ENCODE data around the gene DLG2.
"Not testable (repeated sequence)": the region's sequence is repeated elsewhere in the genome, so short reads cannot be mapped to it uniquely, and the experiment has no call there.

Gene DLG2

DNA sequence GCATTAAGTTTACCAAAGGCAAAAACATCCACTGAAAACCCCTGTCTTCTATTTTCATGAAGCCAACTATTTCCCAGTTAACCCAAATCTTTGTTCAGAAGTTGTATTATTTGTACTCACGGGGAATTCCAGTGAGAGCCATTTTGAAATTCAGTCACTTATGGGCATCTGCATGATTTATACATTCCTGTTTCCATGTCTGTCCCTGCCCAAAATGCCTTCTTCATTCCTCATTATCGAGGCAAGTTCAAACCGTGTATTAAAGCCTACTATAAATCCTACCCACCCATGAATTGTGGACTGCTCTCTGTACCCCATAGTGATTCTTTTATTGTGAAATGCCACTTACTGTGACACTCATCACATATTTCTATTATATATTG is 772.7 kb downstream of the DLG2 start:
- DNase-seq (ENCODE audit: low read depth, low spot score), result no peak
- H3K4me3 ChIP-seq (ENCODE audit: low read length), result no peak overlapping the region

DNA sequence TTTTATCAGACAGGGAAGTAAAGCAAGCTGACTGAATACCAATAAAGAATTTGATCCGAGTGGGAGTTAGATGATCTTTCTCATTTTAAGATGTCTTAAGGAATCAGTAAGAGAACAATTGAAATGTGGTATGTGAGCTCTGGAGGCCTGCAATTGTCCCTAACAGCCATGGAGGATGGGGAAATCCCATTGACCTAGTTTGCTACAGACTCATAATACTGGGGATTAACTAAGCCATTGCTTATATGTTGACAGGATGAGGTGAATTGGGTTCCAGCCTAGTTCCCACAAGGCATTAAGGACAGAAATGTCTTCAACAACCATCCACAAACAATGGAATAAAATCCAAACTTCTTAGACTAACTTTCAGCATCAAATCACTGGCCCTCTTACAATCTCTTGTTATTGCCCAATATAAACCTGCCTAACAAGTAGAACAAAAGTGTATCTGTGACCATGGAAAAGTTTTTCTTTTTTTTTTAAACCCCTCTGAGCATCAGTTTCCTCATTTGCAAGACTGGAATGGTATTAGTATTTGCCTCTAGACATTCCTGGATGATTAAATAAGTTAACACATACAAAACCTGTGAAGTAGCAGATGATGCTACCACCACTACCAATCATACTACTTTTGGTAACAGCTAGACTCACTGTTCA is 773.2 kb downstream of the DLG2 start:
- DNase-seq (ENCODE audit: low read depth, low spot score), result no peak
- H3K4me3 ChIP-seq (ENCODE audit: low read length), result no peak overlapping the region

DNA sequence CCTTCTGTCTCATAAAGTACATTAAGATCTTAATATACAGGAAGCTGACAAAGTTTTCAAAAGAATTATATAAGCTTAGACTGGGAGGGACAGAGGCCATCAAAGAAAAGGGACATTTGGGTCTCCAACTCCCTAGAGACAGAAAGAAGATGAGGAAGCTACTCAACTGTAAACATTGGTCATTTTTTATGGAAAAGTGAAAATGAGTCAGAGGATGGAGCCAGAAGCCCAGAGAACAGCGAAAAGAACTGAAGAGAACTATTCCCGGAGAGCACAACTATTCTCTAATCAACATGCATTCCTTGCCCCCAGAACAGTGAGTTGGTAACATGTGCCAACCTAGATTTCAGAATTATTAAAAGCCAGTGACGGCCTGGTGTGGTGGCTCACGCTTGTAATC is 779.3 kb downstream of the DLG2 start:
- no peak overlapping the region for H3K4me3 ChIP-seq (ENCODE audit: low read length)
- DNase-seq (ENCODE audit: low read depth, low spot score), result no peak

DNA sequence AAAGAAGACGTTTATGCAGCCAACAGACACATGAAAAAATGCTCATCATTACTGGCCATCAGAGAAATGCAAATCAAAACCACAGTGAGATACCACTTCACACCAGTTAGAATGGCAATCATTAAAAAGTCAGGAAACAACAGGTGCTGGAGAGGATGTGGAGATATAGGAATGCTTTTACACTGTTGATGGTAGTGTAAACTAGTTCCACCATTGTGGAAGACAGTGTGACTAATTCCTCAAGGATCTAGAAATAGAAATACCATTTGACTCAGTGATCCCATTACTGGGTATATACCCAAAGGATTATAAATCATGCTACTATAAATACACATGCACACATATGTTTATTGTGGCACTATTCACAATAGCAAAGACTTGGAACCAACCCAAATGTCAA is 786.9 kb downstream of the DLG2 start:
- DNase-seq (ENCODE audit: low read depth, low spot score); H3K4me3 ChIP-seq (ENCODE audit: low read length): not testable (repeated sequence)

DNA sequence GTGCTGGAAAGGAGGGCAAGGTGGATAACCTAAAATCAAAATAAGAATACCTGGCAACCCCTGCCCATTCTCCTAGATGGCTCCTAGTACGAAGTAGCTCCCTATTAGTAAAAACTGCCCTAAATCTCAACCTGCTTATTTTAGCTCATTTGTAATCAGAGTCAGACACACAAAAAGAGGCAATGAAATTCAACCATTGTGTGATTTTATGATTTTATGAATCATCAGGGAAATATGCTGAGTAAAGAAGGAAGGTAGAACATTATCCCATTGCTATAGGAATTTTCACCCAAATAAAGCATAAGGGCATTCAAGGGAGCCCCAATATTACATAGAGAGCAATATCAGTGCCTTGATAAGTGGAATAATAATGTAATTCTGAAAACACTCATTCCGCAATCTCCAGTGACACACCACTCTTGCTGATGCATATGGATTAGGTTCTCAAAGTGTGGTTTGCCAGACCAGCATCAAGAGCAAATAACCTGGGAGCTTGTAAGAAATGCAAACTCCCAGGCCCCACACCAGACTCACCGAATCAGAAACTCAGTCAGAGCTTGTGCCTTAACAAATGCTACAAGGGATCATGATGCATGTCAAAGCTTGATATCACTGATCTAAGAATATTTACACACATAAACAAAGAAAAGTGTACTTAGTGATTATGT is 789.6 kb downstream of the DLG2 start:
- DNase-seq (ENCODE audit: low read depth, low spot score), result no peak
- no peak overlapping the region for H3K4me3 ChIP-seq (ENCODE audit: low read length)

DNA sequence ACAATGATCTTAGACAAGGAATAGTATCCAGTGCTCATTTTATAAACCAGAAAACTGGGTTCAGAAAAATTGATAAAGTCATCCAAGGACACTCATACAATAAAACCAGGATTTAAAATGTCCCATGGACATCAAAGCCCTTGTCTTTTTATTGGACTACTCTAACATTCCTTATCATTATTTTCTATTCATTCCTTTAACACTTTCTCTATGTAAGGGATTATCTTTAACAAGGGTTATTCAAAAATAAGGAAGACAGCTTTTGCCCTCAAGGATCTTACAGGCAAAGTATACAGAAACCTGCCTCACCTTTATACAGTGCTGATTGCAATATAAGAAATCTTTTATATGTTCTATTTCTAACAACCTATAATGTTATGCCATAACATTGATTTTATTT is 790.8 kb downstream of the DLG2 start:
- no peak for DNase-seq (ENCODE audit: low read depth, low spot score)
- H3K4me3 ChIP-seq (ENCODE audit: low read length), result no peak overlapping the region

DNA sequence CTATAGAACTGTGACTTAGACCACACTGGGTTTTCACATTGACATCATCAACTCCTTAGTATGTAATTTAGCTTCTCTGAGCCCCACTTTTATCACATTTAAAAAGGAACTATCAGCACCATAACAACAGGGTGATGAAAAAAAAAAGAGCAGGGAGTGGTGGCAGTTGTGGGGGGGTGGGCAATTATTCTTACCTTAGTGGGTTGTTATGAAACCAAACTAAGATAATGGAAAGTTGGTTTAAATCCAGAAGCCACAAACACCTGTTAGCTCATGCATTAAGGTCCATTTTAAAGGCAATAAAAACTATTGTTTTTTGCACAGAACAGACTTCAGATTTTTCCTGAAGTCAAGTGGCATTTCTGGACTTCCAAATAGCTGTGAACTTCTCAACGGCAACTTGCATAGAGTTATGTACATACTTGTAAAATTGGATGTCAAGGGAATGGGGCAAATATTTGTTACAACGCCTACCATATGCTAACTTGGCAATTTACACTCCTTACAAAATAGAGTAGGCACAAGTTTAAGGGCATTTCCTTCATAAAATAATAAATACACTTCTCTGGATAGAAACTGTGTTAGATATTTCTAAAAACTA is 793.6 kb downstream of the DLG2 start:
- H3K4me3 ChIP-seq (ENCODE audit: low read length), result no peak overlapping the region
- DNase-seq (ENCODE audit: low read depth, low spot score), result no peak

DNA sequence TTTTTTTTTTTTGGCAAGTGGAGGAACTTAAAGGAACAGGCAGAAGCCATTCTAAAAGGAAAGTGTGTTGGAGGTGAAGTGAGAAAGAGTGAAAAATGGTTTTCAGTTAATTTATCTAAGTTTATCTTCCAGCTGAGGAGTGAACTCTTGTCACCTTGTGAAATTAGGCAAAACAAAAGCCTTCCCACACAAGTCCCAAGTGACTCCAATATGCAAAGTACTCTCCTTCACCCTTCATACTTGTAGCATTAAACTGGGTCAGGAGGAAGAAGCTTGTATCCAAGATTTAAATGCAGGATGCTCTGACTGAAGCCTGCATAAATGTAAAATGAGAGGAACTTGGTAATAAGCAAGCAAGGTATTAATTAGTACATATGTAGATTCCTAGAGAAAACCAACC is 796.8 kb downstream of the DLG2 start:
- no peak for DNase-seq (ENCODE audit: low read depth, low spot score)
- H3K4me3 ChIP-seq (ENCODE audit: low read length), result no peak overlapping the region

DNA sequence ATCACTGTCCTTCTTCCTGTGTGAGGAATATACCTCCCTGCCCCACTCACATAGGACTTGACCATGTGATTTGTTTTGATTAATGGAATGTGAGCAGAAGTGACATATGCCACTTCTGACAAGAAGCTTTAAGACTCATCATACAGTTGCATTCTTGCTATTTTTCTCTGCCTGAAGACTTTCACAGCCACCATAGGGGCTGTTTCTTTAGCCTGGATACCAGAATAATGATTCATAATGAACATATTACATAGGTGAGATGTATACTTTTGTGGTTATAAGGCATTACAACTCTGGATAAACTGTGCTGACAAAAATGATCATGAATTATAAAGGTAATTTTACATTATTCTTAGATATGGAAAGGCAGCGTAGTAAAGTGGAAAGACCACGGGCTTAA is 798.0 kb downstream of the DLG2 start:
- H3K4me3 ChIP-seq (ENCODE audit: low read length), result no peak overlapping the region
- no peak for DNase-seq (ENCODE audit: low read depth, low spot score)

DNA sequence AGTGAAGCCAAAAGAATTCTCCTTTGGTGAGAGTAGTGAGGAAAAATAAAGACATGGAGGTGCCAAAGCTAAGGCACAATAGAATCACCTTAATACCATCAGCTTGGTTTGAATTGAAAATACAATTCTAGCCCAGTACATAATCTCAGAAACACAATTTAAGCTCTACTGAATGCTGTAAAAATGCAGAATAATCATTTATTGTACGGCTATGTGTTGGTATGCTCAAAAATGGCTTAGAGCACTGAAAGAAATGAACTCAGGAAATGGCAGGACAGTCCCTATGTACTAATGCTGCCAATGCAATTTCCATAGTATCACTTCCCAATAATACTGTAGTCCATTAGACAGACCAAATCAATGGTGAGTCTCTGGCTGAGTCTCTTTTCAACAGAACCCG is 798.5 kb downstream of the DLG2 start:
- no peak for DNase-seq (ENCODE audit: low read depth, low spot score)
- H3K4me3 ChIP-seq (ENCODE audit: low read length), result no peak overlapping the region

DNA sequence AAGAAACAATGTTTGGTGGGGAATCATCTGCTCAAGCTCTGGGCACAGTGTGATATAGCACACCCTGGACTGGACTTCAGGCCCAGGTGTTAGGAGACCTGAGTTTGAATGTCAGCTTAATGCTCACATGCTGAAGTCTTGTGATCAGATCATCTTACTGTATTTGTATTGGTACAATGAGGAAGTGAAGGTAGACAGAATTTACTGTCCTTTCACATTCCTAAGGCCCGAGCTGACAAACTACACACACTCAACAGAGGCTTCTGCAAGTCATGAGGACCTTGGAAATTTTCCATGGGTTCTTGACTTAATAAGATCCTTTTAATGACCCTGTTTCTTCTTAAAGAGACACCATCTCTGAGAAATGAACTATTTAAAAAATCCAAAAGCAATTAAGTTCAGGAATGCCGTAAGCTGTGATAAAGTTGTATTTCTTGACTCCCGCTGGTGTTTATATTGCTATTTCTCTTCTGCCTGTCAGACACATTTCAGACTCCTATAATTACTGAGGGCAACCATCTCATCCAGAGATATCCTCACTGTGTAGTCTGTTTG is 802.0 kb downstream of the DLG2 start:
- no peak for DNase-seq (ENCODE audit: low read depth, low spot score)
- no peak overlapping the region for H3K4me3 ChIP-seq (ENCODE audit: low read length)

DNA sequence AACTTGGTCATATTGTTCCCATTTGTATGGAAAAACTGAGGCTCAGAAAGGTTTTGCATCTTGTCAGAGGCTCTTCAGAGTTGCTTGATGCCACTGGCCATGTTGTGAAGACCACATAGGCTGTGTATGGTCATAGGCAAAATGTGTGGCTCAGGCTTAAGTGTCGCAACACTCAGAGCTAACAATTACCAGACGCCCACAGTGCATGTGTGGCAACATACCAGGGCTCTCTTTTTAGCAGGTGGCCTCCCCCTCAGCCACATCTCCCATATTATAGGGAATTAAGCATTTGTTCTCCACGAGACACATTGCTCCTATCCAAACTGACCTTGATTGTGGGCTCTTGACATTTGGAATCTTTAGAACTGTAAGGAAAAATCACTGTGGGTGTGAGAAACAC is 802.5 kb downstream of the DLG2 start:
- DNase-seq (ENCODE audit: low read depth, low spot score), result no peak
- H3K4me3 ChIP-seq (ENCODE audit: low read length), result no peak overlapping the region

DNA sequence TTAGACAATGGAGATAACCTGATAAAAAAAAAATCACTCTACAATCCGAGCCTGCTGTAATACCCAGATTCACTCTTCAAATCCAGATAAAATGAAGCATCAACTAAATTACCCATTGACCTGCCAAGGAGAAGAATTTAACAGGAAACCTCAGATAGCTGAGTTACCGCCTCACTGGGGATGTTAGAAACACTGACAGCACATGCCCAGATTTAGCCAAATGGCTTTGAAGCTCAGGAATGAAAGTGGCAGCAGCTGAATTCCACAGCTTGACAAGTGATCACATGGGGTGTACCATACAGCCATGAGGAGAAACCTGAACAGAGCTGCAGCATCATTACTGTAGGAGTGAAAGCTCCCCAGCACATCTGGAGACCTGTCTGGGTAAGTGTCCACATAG is 807.6 kb downstream of the DLG2 start:
- DNase-seq (ENCODE audit: low read depth, low spot score), result no peak

DNA sequence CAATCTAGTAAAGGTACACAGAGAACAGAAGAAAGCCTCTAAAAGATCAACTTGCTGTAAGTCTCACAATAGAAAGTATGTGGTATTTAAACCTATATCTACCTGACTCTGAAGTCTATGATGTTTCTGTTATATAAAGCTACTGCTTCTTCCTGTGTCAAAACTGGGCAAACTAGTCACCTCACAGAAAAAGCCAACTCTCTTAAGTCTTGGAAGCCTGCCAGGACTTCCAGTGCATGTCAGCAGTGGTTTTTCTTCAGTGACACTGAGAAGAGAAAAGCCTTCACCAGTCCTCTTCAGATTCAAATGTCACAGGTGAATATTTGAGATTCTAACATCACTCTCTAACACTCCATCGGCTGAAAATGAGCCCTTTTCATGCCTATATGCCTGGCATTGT is 808.0 kb downstream of the DLG2 start:
- DNase-seq (ENCODE audit: low read depth, low spot score), result peak; percentile 29
- H3K4me3 ChIP-seq (ENCODE audit: low read length), result no peak overlapping the region

More for the DNA sequence above, 807.6 kb downstream of the DLG2 start:
- no peak overlapping the region for H3K4me3 ChIP-seq (ENCODE audit: low read length)

DNA sequence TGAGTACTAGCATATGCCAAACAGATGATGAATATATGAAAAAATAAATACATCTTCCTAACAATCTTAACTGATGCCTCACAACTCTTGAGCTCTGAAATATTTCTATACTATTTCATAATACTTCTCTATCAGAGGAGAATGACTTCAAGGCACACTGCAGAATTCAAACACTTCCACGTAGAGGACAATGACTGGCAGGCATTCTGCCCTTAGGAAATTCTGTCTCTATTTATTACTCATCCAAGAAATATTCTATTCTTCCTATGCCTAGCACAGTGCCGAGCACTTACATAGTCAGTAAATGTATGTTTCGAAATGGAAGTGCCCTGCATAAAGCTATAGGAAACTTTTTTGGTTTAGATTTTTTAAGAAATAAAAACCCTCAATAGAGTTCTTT is 809.1 kb downstream of the DLG2 start:
- no peak overlapping the region for H3K4me3 ChIP-seq (ENCODE audit: low read length)
- DNase-seq (ENCODE audit: low read depth, low spot score), result no peak

DNA sequence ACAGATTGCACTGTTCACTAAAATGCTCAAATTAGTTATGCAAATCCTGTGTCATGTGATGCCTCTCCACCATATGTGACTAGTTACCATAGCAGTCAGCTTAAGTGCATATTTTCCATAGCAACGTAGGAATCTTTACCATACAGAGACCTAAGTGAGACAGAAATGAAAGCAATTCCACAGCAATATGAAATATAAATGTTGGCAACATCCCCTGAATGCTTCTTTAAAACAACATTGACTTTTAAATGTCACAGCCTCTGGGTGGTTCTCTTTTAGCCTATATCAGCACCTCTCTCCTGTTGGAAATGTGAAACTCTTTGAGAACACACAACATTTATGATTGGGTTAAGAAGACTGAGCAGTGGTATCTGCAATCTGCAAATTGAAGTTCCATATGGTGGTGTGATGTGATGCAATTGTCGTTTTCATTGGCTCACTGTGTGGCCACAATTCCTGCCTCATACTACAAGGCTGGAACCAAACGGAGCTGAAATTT is 814.6 kb downstream of the DLG2 start:
- no peak for DNase-seq (ENCODE audit: low read depth, low spot score)
- H3K4me3 ChIP-seq (ENCODE audit: low read length), result no peak overlapping the region

DNA sequence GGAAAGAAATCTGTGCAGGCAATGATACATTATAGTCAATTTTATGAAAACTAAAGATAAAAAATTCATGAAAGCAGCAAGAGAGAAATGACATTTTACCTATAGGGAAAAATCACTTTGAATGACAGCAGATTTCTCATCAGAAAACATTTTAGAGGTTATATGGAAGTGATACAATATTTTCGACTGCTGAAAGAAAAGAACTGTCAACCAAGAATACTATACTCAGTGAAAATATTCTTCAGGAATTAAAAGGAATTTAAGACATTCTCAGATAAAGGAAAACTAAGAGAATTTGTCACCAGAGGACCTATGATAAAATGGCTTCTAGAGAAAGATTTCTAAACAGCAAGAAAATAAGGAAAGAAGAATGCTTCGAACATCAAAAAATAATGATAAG is 820.8 kb downstream of the DLG2 start:
- H3K4me3 ChIP-seq (ENCODE audit: low read length), result no peak overlapping the region
- DNase-seq (ENCODE audit: low read depth, low spot score), result no peak

DNA sequence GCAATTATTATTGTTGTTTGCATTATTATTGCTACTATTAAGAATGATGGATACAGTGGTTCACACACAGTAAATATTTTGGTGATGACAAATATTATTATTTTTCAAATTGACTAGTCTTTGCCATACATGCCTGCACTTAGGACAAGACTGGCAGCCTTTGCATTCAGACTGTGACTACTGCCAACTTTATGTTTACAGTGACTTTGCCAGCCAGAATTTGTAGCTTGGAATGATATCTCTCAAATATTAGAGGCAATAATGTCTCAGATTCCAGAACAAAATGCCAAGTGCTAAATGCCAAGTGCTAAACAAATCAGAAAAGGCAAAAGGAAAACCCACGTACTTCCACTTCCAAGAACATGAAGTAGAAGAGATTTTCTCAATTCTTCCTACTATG is 823.1 kb downstream of the DLG2 start:
- no peak overlapping the region for H3K4me3 ChIP-seq (ENCODE audit: low read length)
- no peak for DNase-seq (ENCODE audit: low read depth, low spot score)

DNA sequence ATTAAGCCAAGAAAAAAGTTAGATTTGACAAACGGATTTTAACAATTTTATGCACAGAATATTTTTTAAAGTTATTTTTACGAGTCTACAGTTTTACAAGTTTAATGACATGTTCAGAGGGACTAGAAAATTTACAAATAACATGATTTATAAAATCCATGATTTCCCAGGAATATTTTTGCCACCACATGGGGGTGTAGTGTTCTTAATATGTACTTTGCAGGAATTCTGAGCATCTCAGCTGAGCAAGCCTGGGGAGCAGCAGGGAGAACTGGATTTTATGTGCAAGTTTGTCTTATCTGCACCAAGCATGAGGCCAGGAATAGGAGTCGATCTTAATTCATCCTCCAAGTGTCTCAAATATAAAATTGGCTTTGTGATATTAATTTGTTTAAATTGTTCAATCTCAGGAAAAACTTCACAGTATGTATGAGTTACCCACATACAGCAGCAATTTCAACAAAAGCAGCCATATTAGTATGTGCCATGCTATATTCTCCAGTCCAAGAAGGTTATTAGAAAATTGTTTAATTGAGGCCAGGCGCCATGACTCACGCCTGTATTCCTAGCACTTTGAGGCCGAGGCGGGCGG is 826.3 kb downstream of the DLG2 start:
- no peak for DNase-seq (ENCODE audit: low read depth, low spot score)
- H3K4me3 ChIP-seq (ENCODE audit: low read length), result no peak overlapping the region

DNA sequence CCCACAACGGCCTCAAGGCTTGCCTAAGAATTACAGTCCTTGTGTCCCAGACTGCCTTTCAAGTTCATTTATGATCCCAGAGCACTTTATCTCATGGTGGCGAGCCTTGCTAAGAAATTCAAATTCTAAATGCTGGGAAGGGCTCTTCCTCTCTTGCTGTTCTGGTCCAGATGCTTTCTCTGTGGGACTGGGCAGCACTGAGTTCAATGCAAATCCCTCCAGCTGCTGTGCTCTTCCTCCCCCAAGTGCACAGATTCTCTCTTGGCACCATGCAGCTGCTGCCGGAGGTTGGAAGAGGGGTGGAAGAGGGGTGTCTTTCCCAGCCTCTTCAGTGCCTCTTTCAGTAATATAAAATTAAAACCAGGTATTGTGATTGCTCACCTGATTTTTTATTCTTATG is 828.0 kb downstream of the DLG2 start:
- no peak overlapping the region for H3K4me3 ChIP-seq (ENCODE audit: low read length)

More for the DNA sequence above, 828.0 kb downstream of the DLG2 start:
- no peak for DNase-seq (ENCODE audit: low read depth, low spot score)
